ENCODE data around the gene INS.
A peak's percentile ranks its signal among the peaks of the same experiment; 100 is the strongest.

The INS gene

DNA sequence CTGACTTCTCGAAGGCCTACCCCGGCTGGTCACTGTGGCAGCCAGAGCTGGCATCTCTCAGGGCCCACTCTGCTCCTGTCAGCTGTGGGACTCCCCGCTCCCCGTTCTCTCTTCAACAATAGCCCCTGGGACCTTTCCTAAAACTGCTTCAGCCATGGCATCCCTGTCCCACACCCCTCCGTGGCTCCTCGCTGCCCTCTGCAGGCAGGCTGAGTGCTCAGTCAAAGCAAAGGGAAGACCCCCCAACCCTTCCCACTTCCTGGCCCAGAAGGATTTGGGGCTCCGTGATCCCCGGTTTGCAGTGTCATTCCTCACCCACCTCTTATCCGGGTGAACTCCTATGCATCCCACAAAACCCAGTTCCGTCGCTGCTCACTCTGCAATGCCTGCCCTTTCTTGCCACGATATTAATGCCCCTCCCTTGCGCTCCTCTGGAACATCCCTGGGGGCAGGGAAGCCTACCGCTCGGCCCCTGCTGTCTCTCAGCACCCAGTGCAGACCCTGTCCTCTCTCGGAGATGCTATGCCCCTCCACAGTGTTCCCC, 12.2 kb upstream of the INS start:
- TF ChIP-seq, protein P1, sequence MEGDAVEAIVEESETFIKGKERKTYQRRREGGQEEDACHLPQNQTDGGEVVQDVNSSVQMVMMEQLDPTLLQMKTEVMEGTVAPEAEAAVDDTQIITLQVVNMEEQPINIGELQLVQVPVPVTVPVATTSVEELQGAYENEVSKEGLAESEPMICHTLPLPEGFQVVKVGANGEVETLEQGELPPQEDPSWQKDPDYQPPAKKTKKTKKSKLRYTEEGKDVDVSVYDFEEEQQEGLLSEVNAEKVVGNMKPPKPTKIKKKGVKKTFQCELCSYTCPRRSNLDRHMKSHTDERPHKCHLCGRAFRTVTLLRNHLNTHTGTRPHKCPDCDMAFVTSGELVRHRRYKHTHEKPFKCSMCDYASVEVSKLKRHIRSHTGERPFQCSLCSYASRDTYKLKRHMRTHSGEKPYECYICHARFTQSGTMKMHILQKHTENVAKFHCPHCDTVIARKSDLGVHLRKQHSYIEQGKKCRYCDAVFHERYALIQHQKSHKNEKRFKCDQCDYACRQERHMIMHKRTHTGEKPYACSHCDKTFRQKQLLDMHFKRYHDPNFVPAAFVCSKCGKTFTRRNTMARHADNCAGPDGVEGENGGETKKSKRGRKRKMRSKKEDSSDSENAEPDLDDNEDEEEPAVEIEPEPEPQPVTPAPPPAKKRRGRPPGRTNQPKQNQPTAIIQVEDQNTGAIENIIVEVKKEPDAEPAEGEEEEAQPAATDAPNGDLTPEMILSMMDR (IDR thresholded peaks at IDR 0.05; ENCODE audit: poor library complexity, severe bottlenecking), result peak; percentile 23

GRCh38 chr11:2172676-2173075, 11.7 kb upstream of the INS start:
- TF ChIP-seq, protein P1 (IDR thresholded peaks at IDR 0.05; ENCODE audit: poor library complexity, severe bottlenecking), result no peak
- peaks cover 9% of the 10 kb centered on the region for H3K4me1 ChIP-seq (ENCODE audit: insufficient read depth, poor library complexity, severe bottlenecking)
- DNase-seq (ENCODE audit: low spot score) (no peak), ATAC-seq (ENCODE audit: low read depth) (no peak)
- H3K36me3 ChIP-seq (ENCODE audit: low read depth), result no peaks in the 10 kb centered on the region
- no peaks in the 10 kb centered on the region for H3K27me3 ChIP-seq (ENCODE audit: insufficient read depth, poor library complexity, severe bottlenecking)
- H3K27ac ChIP-seq (ENCODE audit: poor library complexity, severe bottlenecking), result no peak overlapping the region
- no peak overlapping the region for H3K4me3 ChIP-seq (ENCODE audit: severe bottlenecking)
- no peaks in the 10 kb centered on the region for H3K9me3 ChIP-seq (ENCODE audit: severe bottlenecking)

More for the DNA sequence above, 12.2 kb upstream of the INS start:
- Histone ChIP-seq H3K27me3 (ENCODE audit: insufficient read depth, poor library complexity, severe bottlenecking) (no peaks in the 10 kb centered on the region), H3K27ac (ENCODE audit: poor library complexity, severe bottlenecking) (no peak overlapping the region), H3K9me3 (ENCODE audit: severe bottlenecking) (no peaks in the 10 kb centered on the region), H3K36me3 (ENCODE audit: low read depth) (no peaks in the 10 kb centered on the region), H3K4me1 (ENCODE audit: insufficient read depth, poor library complexity, severe bottlenecking) (peaks cover 11% of the 10 kb centered on the region), H3K4me3 (ENCODE audit: severe bottlenecking) (no peak overlapping the region)
- DNase-seq (ENCODE audit: low spot score), result no peak
- ATAC-seq (ENCODE audit: low read depth), result no peak

DNA sequence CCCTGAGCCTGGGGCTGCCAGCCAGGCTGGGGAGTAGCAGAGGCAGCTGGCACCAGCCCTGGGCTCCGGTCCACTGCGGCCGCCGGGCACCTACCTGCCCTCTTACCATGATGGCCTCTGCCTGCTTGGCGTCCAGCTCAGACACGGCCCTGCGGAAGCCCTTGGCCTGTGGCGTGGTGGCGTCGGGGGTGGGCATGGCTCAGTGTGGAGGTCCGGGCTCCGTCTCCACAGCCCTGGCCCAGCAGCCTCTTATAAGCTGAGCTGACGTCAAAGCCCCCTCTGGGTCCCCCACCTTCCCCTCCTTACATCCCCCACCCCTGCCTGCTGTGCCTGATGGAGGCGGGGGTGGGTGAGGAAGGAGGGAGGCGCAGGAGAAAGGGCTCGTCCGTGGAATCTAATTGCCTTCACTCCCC, 10.6 kb upstream of the INS start, which contains the start of gene TH:
TSS of gene TH (minus strand) at position 225 of the 413 bp plus-strand sequence. CDS start at position 196, 29 bp downstream.
- no peak for DNase-seq (ENCODE audit: low spot score)
- TF ChIP-seq, protein P1 (IDR thresholded peaks at IDR 0.05; ENCODE audit: poor library complexity, severe bottlenecking), result no peak
- H3K27ac ChIP-seq (ENCODE audit: poor library complexity, severe bottlenecking), result no peak within 1 kb of the TSS
- H3K27me3 ChIP-seq (ENCODE audit: insufficient read depth, poor library complexity, severe bottlenecking), result no peaks in the 10 kb centered on the region
- no peaks in the 10 kb centered on the region for H3K36me3 ChIP-seq (ENCODE audit: low read depth)
- ATAC-seq (ENCODE audit: low read depth), result no peak
- H3K4me1 ChIP-seq (ENCODE audit: insufficient read depth, poor library complexity, severe bottlenecking), result peaks cover 9% of the 10 kb centered on the region
- no peak within 1 kb of the TSS for H3K4me3 ChIP-seq (ENCODE audit: severe bottlenecking)
- no peaks in the 10 kb centered on the region for H3K9me3 ChIP-seq (ENCODE audit: severe bottlenecking)

- ATAC-seq (ENCODE audit: low read depth) (no peak), DNase-seq (ENCODE audit: low spot score) (no peak)
- H3K4me3 ChIP-seq (ENCODE audit: severe bottlenecking), result no peak overlapping the region
- H3K9me3 ChIP-seq (ENCODE audit: severe bottlenecking), result no peaks in the 10 kb centered on the region
- H3K27me3 ChIP-seq (ENCODE audit: insufficient read depth, poor library complexity, severe bottlenecking), result no peaks in the 10 kb centered on the region
- TF ChIP-seq, protein P1 (IDR thresholded peaks at IDR 0.05; ENCODE audit: poor library complexity, severe bottlenecking), result no peak
- H3K4me1 ChIP-seq (ENCODE audit: insufficient read depth, poor library complexity, severe bottlenecking), result no peaks in the 10 kb centered on the region
- H3K27ac ChIP-seq (ENCODE audit: poor library complexity, severe bottlenecking), result no peak overlapping the region
- no peaks in the 10 kb centered on the region for H3K36me3 ChIP-seq (ENCODE audit: low read depth)
Observed at GRCh38 chr11:2169626-2170570, 8.9 kb upstream of the INS start.
